Ovary (tissue), 3 donors: Measurements from ENCODE around the gene CLEC11A.

Experiments
- EP300 ChIP-seq: sonication (generic); formaldehyde crosslinking; IDR thresholded peaks from one replicate; pipeline ENCODE4 v1.6.1; 2017; ENCODE audit warnings: antibody characterized with exemption
- POLR2A ChIP-seq: fragments of 450-650 bp; IDR thresholded peaks from one replicate; pipeline ENCODE4 v1.6.1; 2017; ENCODE audit warnings: antibody characterized with exemption, mild to moderate bottlenecking, moderate library complexity
- TF ChIP-seq, protein P1 (sequence below), 3 donors: fragments of 450-650 bp in 2 of 3; fragments of 200-600 bp in 1 of 3; IDR thresholded peaks; one replicate each; pipeline versions ENCODE4 v1.5.1 to v1.8.0; 2016 to 2022; ENCODE audit warnings: antibody characterized with exemption in 3 of 3, mild to moderate bottlenecking in 1 of 3
- donor health status: DM: no; HTN: no; CAD: no.

DNA sequence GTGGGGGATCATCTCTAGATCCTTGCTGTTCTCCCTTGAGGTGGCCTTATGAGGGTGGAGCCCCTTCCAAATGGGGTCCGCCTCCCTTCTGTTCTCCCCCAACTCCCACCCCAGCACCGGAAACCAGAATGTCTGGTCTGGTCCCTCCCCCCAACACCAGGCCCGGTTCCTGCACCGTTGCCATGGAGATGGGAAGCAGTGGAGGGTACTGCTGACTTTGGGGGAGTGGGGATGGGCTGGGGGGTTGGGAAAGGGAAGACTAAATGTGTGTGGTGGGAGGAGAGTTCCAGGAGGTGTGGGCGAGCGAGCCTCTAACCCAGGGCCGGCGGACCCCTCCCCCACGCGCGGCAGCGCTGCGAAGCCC, 5.3 kb upstream of the CLEC11A start:
- no peak for TF ChIP-seq EP300
- TF ChIP-seq, protein P1, sequence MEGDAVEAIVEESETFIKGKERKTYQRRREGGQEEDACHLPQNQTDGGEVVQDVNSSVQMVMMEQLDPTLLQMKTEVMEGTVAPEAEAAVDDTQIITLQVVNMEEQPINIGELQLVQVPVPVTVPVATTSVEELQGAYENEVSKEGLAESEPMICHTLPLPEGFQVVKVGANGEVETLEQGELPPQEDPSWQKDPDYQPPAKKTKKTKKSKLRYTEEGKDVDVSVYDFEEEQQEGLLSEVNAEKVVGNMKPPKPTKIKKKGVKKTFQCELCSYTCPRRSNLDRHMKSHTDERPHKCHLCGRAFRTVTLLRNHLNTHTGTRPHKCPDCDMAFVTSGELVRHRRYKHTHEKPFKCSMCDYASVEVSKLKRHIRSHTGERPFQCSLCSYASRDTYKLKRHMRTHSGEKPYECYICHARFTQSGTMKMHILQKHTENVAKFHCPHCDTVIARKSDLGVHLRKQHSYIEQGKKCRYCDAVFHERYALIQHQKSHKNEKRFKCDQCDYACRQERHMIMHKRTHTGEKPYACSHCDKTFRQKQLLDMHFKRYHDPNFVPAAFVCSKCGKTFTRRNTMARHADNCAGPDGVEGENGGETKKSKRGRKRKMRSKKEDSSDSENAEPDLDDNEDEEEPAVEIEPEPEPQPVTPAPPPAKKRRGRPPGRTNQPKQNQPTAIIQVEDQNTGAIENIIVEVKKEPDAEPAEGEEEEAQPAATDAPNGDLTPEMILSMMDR (IDR thresholded peaks at IDR 0.05): no peak
- TF ChIP-seq POLR2A: no peak
